ENCODE measurements around the gene COBLL1. TPM values are rescaled to one million over a fixed set of nuclear protein-coding genes. Genes with fewer than 3 reads are reported as not detected.

The COBLL1 gene
- total RNA-seq, 6 experiments from 2014 or later = 38.1 to 133 (median 67.6) TPM

DNA sequence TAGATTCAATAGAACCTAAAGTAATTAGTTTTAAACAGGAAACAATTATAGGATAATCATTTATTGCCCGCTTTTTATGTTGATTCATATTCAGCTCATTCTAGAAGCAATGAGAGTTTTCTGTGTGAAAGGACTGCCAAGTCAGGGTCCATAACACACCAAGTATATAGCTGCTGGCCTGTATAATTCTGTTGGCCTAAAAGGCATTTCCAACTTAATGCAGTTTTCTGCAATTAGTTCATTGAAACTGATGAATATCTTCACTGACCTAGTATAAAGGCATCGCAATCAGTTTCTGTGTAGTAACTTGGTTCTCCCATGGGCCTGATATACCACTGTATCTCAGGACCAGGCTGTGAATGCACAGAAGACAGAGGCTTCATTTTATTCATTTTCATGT, 151.3 kb downstream of the COBLL1 start:
- ATAC-seq (no peak), DNase-seq (no peak)
- intact Hi-C loops (cut with DNase I) = no loop called here
- Histone ChIP-seq H3K9me3 (no peaks in the 10 kb centered on the region), H3K36me3 (peaks cover 0 to 61% (median 20%) of the 10 kb centered on the region in 4 donors), H3K4me3 (no peak overlapping the region), H3K4me1 (peaks cover 0 to 2% (median 0%) of the 10 kb centered on the region in 4 donors), H3K27me3 (no peaks in the 10 kb centered on the region), H3K27ac (no peak overlapping the region)
- no peak for TF ChIP-seq POLR2A (IDR thresholded peaks at IDR 0.05)
- TF ChIP-seq CTCF (IDR thresholded peaks at IDR 0.05) = no peak
- 92% methylated on average over 2 of the region's 2 CpGs for WGBS (ENCODE audit: insufficient coverage, low coverage, low lambda C conversion rate, missing lambda C conversion rate)

DNA sequence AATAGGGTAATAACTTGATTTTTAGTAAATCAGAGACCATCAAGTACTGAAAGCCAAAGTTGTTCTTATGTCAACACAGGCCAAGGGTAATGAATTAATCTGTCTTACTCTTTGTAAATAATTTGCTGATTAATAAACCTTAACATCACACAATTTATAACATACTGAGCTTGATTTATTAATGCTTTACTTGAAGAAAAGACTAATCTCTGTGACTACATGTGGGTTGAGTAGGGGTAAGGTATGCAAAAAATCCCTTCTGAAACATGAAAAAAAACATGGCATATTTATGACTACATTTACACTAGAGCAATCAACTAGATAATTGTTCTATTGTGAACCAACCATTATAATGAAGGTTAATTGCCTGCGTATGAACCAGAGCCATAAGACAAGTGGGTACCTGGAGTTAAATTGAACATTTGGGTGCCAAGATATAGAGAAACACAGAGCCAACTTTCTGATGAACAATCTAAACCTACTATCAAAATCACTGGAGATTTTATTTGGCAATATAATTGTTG, 152.7 kb downstream of the COBLL1 start:
- peaks cover 0 to 62% (median 16%) of the 10 kb centered on the region in 4 donors for H3K36me3 ChIP-seq
- DNase-seq (no peak), ATAC-seq (no peak)
- no peak overlapping the region for H3K4me3 ChIP-seq
- H3K9me3 ChIP-seq = no peaks in the 10 kb centered on the region
- TF ChIP-seq CTCF (IDR thresholded peaks at IDR 0.05) (no peak), POLR2A (IDR thresholded peaks at IDR 0.05) (no peak)
- intact Hi-C loops (cut with DNase I) = no loop called here
- H3K4me1 ChIP-seq = no peaks in the 10 kb centered on the region
- H3K27ac ChIP-seq = no peak overlapping the region
- WGBS (ENCODE audit: insufficient coverage, low coverage, low lambda C conversion rate, missing lambda C conversion rate) = 86% methylated on average over 1 of the region's 1 CpG
- no peaks in the 10 kb centered on the region for H3K27me3 ChIP-seq

DNA sequence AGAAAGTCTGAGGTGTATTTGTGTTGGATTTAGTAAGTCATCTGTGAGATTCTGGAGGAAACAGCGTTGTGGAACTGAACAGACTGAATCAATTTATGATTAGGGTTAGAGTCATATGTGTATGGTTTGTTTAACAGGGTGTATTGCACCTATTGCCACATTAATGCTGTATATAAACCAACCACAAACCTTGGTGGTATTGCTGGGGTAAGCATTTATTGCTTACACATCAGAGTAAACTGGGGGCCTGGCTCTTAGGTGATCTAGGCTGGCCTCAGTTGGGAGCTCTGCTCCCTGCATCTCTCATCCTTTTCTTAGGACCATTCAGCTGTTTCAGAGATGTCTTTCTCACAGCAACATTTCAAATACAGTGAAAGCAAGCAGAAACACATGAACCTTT, 160.6 kb downstream of the COBLL1 start:
- H3K36me3 ChIP-seq = peaks cover 0 to 16% (median 0%) of the 10 kb centered on the region in 4 donors
- H3K4me1 ChIP-seq = no peaks in the 10 kb centered on the region
- 100% methylated on average over 1 of the region's 1 CpG for WGBS (ENCODE audit: insufficient coverage, low coverage, low lambda C conversion rate, missing lambda C conversion rate)
- no peak for DNase-seq
- no peak overlapping the region for H3K4me3 ChIP-seq
- TF ChIP-seq POLR2A (IDR thresholded peaks at IDR 0.05) (no peak), CTCF (IDR thresholded peaks at IDR 0.05) (no peak)
- ATAC-seq = peak in 2 of 4 donors; percentile 16 to 17
- H3K27ac ChIP-seq = no peak overlapping the region
- H3K27me3 ChIP-seq = no peaks in the 10 kb centered on the region
- H3K9me3 ChIP-seq = no peaks in the 10 kb centered on the region
- intact Hi-C loops (cut with DNase I) = no loop called here

DNA sequence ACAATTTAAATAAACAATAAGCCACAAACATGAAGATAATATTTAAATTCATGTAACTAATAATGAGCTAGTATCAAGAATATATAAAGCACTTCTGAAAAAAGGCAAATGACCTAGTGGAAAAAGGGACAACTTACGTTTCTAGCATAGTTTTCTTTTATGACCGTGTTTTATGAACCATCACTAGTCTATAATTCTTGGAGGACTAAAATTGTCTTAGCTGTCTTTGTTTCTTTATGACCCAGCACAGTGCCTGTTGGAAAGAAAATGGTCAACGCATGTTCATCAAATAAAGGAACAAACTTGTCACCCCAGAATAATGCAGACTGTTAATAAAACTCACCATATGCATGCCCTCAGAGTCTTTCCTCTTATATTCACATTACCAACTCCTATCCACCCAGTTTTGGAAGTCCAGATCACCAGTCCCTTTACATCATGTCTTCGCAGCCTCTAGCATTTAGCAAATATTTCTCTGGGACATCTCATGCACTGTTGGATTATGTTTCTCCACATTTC, 162.9 kb downstream of the COBLL1 start:
- Histone ChIP-seq H3K9me3 (no peaks in the 10 kb centered on the region), H3K4me3 (no peak overlapping the region), H3K27ac (no peak overlapping the region), H3K27me3 (no peaks in the 10 kb centered on the region), H3K36me3 (no peaks in the 10 kb centered on the region), H3K4me1 (no peaks in the 10 kb centered on the region)
- TF ChIP-seq POLR2A (IDR thresholded peaks at IDR 0.05) = no peak
- intact Hi-C loops (cut with DNase I) = no loop called here
- DNase-seq = no peak
- 91% methylated on average over 4 of the region's 4 CpGs for WGBS (ENCODE audit: insufficient coverage, low coverage, low lambda C conversion rate, missing lambda C conversion rate)
- no peak for ATAC-seq

DNA sequence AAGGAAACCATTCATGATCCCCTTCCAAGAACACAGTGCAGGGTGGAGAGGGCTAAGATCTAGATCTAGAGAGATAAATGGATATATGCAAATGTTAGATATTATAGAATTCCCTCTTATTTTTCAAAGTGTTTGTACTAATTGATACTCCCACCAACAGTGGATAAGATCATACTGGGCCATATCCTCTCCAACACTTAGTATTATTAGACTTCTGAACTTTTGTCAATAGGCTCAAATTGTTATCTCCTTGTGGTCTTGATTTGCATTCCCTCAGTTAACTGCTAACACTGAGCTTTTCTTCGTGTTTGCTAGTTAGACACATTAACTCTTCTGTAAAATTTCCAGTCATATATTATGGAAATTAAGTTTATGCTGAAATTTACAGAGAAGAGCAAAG, 163.9 kb downstream of the COBLL1 start:
- WGBS (ENCODE audit: insufficient coverage, low coverage, low lambda C conversion rate, missing lambda C conversion rate) = 78% methylated on average over 1 of the region's 1 CpG
- Histone ChIP-seq H3K27me3 (no peaks in the 10 kb centered on the region), H3K4me1 (no peaks in the 10 kb centered on the region), H3K9me3 (no peaks in the 10 kb centered on the region), H3K27ac (no peak overlapping the region), H3K4me3 (no peak overlapping the region), H3K36me3 (no peaks in the 10 kb centered on the region)
- TF ChIP-seq CTCF (IDR thresholded peaks at IDR 0.05) = no peak
- no peak for TF ChIP-seq POLR2A (IDR thresholded peaks at IDR 0.05)
- DNase-seq = no peak
- ATAC-seq = no peak
- intact Hi-C loops (cut with DNase I) = no loop called here

Measured in right lobe of liver (tissue), 6 donors.